GM12801 (cell line): Measurements from ENCODE around the gene LMOD1.

Experiments
- CTCF ChIP-seq: IDR thresholded peaks from one replicate; pipeline ENCODE4 v1.5.1; 2011; ENCODE audit warnings: control low read depth; ENCODE audit not compliant: insufficient read length; ENCODE audit errors: extremely low read depth

LMOD1 gene

GRCh38 chr1:201921952-201922558, 24.3 kb downstream of the LMOD1 start:
- TF ChIP-seq CTCF, result no peak

- no peak for TF ChIP-seq CTCF
Observed at GRCh38 chr1:201918343-201918742, 28.0 kb downstream of the LMOD1 start.

GRCh38 chr1:201917362-201918033, 28.9 kb downstream of the LMOD1 start:
- TF ChIP-seq CTCF, result no peak

GRCh38 chr1:201916649-201917249, 29.6 kb downstream of the LMOD1 start:
- no peak for TF ChIP-seq CTCF

- TF ChIP-seq CTCF, result no peak
Observed at GRCh38 chr1:201914456-201915235, 31.7 kb downstream of the LMOD1 start.

- no peak for TF ChIP-seq CTCF
Observed at GRCh38 chr1:201912832-201913231, 33.5 kb downstream of the LMOD1 start.

GRCh38 chr1:201911826-201912571, 34.3 kb downstream of the LMOD1 start:
- TF ChIP-seq CTCF, result no peak
